RWPE2 (cell line): ENCODE measurements around the gene CACNA2D4.

Experiments
- ATAC-seq: fragments of 200-7000 bp; cut with Tn5 transposase; 3 replicates; pipeline ENCODE4 v1.9.1; 2021; ENCODE audit warnings: low read depth
- DNase-seq: peaks from one replicate; pipeline ENCODE4 v3.0.0-alpha.2; 2020; ENCODE audit warnings: low spot score
- H3K27ac ChIP-seq: fragments of 450-650 bp; 2 replicates; pipeline ENCODE4 v1.5.1; 2017; ENCODE audit warnings: mild to moderate bottlenecking; ENCODE audit not compliant: poor library complexity, severe bottlenecking
- H3K27me3 ChIP-seq: fragments of 250-450 bp; sonication (Bioruptor Pico); 2 replicates; pipeline ENCODE4 v1.5.1; 2021; ENCODE audit warnings: mild to moderate bottlenecking, moderate library complexity; ENCODE audit not compliant: insufficient read depth, poor library complexity, severe bottlenecking
- H3K36me3 ChIP-seq: fragments of 250-450 bp; sonication (Bioruptor Pico); 2 replicates; pipeline ENCODE4 v1.5.1; 2020; ENCODE audit warnings: low read depth, mild to moderate bottlenecking, moderate library complexity
- H3K4me1 ChIP-seq: fragments of 250-450 bp; sonication (Bioruptor Pico); 2 replicates; pipeline ENCODE4 v1.5.1; 2021; ENCODE audit warnings: mild to moderate bottlenecking, moderate library complexity; ENCODE audit not compliant: insufficient read depth, poor library complexity, severe bottlenecking
- H3K4me3 ChIP-seq: fragments of 250-450 bp; sonication (Bioruptor Pico); 2 replicates; pipeline ENCODE4 v1.5.1; 2021; ENCODE audit warnings: mild to moderate bottlenecking, moderate library complexity; ENCODE audit not compliant: severe bottlenecking
- H3K9me3 ChIP-seq: fragments of 250-450 bp; sonication (Bioruptor Pico); 2 replicates; pipeline ENCODE4 v1.5.1; 2021; ENCODE audit warnings: mild to moderate bottlenecking, moderate library complexity; ENCODE audit not compliant: severe bottlenecking
- CTCF ChIP-seq: fragments of 450-650 bp; IDR thresholded peaks from one replicate; pipeline ENCODE4 v1.5.1; 2017; ENCODE audit warnings: mild to moderate bottlenecking, moderate library complexity; ENCODE audit not compliant: poor library complexity, severe bottlenecking

The CACNA2D4 gene

DNA sequence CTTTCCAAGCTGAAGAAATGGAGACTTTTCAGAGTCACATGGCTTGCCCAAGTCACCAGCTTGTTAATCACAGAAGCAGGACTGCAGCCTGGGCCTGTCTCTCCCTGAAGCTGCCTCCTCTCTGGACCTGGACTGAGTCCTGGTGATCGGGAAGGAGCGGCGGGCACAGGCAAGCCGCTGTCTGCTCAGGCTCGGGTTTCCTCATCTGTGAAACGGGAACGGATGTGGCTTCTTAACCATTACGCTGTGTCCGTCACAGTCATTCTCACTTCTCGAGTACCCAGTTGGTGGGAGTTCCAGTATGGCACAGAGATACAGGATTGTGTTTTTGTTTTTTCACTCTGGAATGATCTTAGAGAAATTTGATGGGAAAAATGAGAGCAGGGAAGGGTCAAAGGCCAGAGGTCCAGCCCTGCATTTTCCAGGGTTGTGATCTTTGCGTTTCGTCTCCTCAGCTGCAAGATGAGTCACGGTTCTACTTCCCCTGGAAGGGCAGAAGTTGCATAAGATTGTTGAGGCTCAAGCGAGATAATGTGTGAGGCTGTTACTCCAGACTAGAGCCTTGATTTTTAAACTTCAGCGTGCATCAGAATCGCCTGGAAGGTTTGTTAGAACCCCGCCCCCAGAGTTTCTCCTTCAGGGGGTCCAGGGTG is 105.7 kb downstream of the CACNA2D4 start:
- Histone ChIP-seq H3K27ac (no peak overlapping the region), H3K4me3 (no peak overlapping the region), H3K4me1 (no peaks in the 10 kb centered on the region), H3K9me3 (no peaks in the 10 kb centered on the region), H3K36me3 (no peaks in the 10 kb centered on the region), H3K27me3 (peaks cover 24% of the 10 kb centered on the region)
- no peak for DNase-seq
- TF ChIP-seq CTCF = no peak
- ATAC-seq = peak; percentile 49; the same call in 2 of the 3 replicates

DNA sequence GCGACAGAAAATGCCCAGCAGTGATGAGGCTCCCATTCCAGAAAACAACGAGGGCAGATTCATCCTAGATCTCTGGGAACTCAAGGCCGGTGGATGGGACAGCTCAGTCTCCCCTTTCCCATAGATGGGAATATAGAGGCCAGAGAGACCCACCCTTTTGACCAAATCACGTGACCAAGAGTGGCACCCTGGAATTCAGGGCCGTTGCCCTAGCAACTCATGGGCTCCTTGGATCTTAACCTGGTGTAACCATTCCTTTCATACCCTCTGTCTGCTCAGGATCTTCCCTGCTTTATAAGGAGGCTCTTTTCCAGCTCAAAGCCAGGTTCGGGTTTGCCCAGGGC is 106.5 kb downstream of the CACNA2D4 start:
- H3K27me3 ChIP-seq = peaks cover 24% of the 10 kb centered on the region
- H3K9me3 ChIP-seq = no peaks in the 10 kb centered on the region
- no peak for DNase-seq
- H3K27ac ChIP-seq = no peak overlapping the region
- no peak for ATAC-seq
- H3K4me1 ChIP-seq = no peaks in the 10 kb centered on the region
- TF ChIP-seq CTCF = no peak
- no peak overlapping the region for H3K4me3 ChIP-seq
- no peaks in the 10 kb centered on the region for H3K36me3 ChIP-seq

DNA sequence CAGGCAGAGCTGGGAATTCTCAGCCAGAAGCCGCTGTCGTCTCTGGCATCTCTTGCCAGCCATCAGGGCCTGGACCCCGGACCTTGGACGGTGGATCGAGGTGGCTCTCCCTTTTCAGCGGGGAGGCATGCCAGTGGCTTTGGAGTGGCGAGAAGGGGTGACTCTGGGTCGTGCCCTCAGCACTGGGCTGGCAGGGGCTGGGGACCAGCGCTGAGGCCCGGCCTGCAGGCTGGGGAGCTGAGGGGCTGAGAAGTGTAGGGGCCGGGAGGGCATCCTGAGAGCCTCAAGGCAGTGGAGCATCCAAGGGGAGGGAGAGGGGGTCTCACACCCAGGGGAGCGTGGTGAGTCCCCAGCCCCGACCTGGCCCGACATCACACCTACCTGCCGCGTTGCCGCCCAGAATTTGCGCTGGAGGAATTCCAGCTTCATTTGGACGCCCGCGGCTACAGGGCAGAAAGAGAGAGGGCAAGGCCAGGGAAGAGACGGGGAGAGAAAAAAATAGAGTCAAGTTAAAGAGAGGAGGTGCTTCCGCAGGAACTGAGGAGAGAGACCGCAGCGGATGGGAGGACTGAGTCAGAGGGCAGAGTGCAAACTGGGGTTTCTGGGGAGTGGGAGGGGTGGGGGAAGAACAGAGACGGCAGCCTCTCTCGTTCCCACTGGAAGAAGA is 107.0 kb downstream of the CACNA2D4 start:
- Histone ChIP-seq H3K4me1 (no peaks in the 10 kb centered on the region), H3K27me3 (peaks cover 21% of the 10 kb centered on the region), H3K9me3 (no peaks in the 10 kb centered on the region), H3K36me3 (no peaks in the 10 kb centered on the region), H3K4me3 (no peak overlapping the region), H3K27ac (no peak overlapping the region)
- ATAC-seq (no peak), DNase-seq (no peak)
- no peak for TF ChIP-seq CTCF

GRCh38 chr12:1810931-1811280 is 107.5 kb downstream of the CACNA2D4 start:
- Histone ChIP-seq H3K9me3 (no peaks in the 10 kb centered on the region), H3K36me3 (no peaks in the 10 kb centered on the region), H3K27ac (no peak overlapping the region), H3K4me1 (no peaks in the 10 kb centered on the region), H3K4me3 (no peak overlapping the region), H3K27me3 (peaks cover 16% of the 10 kb centered on the region)
- no peak for TF ChIP-seq CTCF
- DNase-seq (no peak), ATAC-seq (no peak)
